Measurements from ENCODE around the gene MYOC.

DNA sequence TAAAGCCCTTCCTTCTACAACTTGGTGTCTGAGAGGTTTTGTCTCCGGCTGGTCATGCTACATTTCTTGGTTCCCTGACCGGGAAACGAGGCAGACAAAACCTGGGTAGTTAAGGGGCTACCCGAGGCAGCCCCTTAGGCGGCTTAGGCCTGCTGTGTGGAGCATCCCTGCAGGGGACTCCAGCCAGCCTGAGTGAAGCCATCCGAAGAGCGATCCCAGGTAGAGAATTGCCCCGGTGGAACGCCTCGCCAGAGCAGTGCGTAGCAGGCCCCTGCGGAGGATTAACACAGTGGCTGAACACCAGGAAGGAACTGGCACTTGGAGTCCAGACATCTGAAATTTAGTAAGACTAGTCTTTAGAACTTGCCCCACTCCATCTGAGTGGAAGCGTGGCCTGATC is 51.6 kb downstream of the MYOC start:
- no peak for TF ChIP-seq NFIC (IDR thresholded peaks at IDR 0.05)
- TF ChIP-seq EP300 (IDR thresholded peaks at IDR 0.05; ENCODE audit: borderline replicate concordance) = no peak
- TF ChIP-seq TAF1 (IDR thresholded peaks at IDR 0.05; ENCODE audit: low read depth) = no peak
- no peak for TF ChIP-seq YY1 (IDR thresholded peaks at IDR 0.05; ENCODE audit: low read depth)
- no peak for TF ChIP-seq MAX (IDR thresholded peaks at IDR 0.05)
- TF ChIP-seq, protein P1, sequence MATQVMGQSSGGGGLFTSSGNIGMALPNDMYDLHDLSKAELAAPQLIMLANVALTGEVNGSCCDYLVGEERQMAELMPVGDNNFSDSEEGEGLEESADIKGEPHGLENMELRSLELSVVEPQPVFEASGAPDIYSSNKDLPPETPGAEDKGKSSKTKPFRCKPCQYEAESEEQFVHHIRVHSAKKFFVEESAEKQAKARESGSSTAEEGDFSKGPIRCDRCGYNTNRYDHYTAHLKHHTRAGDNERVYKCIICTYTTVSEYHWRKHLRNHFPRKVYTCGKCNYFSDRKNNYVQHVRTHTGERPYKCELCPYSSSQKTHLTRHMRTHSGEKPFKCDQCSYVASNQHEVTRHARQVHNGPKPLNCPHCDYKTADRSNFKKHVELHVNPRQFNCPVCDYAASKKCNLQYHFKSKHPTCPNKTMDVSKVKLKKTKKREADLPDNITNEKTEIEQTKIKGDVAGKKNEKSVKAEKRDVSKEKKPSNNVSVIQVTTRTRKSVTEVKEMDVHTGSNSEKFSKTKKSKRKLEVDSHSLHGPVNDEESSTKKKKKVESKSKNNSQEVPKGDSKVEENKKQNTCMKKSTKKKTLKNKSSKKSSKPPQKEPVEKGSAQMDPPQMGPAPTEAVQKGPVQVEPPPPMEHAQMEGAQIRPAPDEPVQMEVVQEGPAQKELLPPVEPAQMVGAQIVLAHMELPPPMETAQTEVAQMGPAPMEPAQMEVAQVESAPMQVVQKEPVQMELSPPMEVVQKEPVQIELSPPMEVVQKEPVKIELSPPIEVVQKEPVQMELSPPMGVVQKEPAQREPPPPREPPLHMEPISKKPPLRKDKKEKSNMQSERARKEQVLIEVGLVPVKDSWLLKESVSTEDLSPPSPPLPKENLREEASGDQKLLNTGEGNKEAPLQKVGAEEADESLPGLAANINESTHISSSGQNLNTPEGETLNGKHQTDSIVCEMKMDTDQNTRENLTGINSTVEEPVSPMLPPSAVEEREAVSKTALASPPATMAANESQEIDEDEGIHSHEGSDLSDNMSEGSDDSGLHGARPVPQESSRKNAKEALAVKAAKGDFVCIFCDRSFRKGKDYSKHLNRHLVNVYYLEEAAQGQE (IDR thresholded peaks at IDR 0.05; ENCODE audit: low read depth) = no peak
- no peak for TF ChIP-seq FOXM1 (IDR thresholded peaks at IDR 0.05; ENCODE audit: borderline replicate concordance, low read depth)
